Stimulated activated CD8-positive, alpha-beta memory T cell treated with anti-CD3 and anti-CD28 coated beads, Interleukin-15, amount 100 ng/mL, for 1 hour (primary cell): Measurements from ENCODE around the gene MDGA2.
"Not testable (repeated sequence)": the region's sequence is repeated elsewhere in the genome, so short reads cannot be mapped to it uniquely, and the experiment has no call there.

ENCODE experiments used
- DNase-seq: peaks from one replicate; pipeline ENCODE4 v3.0.0-alpha.2; 2020; ENCODE audit warnings: low read depth

MDGA2 gene

GRCh38 chr14:47103771-47104170 is 571.6 kb downstream of the MDGA2 start:
- DNase-seq, result no peak

GRCh38 chr14:47102472-47102871 is 572.9 kb downstream of the MDGA2 start:
- no peak for DNase-seq

DNA sequence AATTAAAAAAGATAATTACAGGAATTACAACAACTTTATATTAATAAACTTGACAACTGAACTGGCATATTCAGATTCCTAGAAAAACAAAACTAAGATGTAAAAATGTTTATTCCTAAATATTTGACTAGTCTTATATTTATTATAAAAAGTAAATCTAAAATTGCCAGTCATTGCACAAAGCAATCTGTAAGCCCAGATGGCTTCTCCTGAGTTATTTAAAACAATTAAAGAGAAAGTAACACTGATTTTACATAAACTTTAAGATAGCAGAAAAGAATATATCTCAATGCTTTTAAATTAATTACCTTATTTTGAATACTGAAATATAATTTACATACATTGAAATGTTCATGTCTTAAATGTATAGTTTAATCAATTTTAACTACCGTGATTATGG is 589.7 kb downstream of the MDGA2 start:
- no peak for DNase-seq

- no peak for DNase-seq
Observed at GRCh38 chr14:47065326-47065725, 610.1 kb downstream of the MDGA2 start.

GRCh38 chr14:47060050-47060449 is 615.4 kb downstream of the MDGA2 start:
- DNase-seq, result no peak

DNA sequence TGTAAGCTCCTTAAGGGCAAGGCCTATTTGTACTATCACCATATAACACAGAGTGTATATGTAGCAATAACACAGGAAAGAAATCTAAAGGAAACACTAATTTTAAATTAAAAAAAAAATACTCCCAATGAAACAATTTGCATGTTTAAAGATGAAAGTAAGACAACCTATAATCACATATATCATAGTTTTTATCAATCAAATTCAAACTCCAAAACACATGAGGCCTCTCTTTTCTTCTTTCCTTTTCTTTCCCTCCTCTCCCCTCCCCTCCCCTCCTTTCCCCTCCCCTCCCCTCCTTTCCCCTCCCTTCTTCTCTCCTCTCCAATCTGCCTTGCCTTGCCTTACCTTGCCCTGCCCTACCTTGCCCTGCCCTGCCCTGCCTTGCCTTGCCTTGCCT is 618.0 kb downstream of the MDGA2 start:
- DNase-seq, result no peak

DNA sequence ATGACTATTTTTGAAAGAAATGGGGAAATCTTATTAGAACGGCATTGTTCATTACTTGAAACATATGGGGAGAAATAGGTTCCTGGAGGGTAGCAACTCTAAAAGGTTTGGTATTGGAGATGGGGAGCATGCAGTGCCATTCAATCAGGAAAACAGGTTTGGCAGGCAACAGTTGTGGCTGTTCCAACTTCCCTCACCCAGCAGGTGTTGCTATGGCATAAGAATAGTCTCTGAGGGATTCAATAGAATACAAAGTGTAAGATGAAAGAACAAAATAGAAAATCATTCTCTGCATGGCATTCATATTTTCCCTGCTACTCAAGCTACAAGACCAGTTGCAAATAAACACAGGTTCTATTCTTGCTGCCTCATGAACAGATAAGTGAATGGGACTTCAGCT is 630.6 kb downstream of the MDGA2 start:
- DNase-seq, result no peak

- DNase-seq, result no peak
Observed at GRCh38 chr14:47040550-47040949, 634.9 kb downstream of the MDGA2 start.

GRCh38 chr14:47039336-47039735 is 636.1 kb downstream of the MDGA2 start:
- DNase-seq, result no peak

GRCh38 chr14:47022721-47023120 is 652.7 kb downstream of the MDGA2 start:
- no peak for DNase-seq

DNA sequence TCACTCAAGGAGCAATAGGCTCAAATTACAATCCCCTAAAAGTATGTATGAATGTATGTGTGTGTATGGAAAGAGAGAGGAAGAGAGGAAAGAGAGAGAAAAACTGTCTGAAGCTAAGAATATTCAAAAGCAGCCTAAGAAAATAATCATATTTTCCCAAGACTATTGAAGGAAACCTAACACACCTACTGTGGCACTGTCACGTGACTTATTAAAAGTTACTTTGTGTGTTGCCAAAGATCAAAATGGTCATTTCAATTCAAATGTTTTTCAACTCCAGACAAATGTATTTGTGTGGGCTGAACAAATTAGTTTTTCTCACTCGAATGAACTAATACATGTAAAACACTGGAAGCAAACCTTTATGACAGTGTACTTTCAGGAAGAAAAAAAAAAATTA is 654.9 kb downstream of the MDGA2 start:
- no peak for DNase-seq

DNA sequence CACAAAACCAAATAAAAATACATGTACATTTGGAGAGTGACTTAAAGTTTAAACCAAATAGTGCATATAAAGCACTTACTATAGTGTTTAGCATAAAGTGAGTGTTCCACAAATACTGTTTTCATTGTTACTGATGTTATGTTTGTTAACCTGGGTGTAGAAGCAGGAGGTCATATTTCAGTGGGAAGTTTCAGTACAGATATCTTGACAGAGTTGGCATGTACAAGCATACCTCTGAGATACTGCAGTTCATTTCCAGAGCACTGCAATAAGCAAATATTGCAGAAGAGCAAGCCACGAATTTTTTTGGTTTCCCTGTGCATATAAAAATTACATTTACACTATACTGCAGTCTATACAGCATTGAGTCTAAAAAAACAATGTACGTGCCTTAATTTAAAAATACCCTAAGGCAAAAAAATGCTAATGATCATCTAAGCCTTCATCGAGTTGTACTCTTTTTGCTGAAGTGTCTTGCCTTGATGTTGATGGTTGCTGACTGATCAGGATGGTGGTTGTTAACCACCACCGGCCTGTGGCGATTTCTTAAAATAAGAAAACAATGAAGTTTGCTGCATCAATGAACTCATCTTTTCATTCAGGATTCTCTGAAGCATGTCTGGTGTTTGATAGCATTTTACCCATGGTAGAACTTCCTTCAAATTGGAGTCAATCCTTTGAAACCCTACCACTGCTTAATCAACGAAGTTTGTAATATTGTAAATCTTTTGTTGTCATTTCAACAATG is 662.7 kb downstream of the MDGA2 start:
- DNase-seq, result no peak

- DNase-seq, result no peak
Observed at GRCh38 chr14:47009615-47010014, 665.8 kb downstream of the MDGA2 start.

DNA sequence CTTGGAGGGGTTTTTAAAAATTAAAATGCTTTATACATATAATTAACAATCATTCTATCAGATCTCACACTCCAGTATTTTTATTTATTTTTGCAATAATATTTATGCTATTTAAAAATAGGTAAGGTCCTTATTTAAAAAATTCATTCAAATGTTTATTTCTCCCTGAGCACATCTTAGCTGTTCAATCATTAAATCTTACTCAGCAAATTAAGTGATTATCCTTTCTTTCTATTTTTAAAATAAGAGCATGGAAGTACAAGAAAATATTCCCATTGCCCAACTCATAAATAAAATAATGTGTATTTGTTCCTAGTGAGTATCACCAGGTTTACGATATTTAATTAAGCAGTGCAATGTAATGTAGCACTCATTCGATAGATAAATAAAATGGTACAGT is 666.7 kb downstream of the MDGA2 start:
- DNase-seq, result no peak

DNA sequence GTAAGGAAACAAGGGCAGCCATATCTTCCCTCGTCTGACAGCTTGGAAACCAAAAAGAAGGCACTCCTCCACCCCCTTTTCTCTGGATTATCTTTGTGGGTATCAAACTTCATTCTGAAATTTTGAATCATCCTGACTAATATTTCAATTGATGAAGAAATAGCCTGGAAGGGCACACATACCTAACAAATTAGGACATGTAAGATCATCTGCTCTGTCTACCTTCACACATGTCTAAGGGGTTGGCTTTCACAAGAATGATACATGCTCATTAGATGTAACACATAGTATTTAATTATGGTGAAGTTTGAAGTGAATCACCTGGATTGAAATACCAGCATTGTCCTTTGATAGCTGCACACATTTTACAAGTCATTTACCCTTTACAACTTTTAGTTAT is 675.7 kb downstream of the MDGA2 start:
- no peak for DNase-seq

- no peak for DNase-seq
Observed at GRCh38 chr14:46989566-46989965, 685.8 kb downstream of the MDGA2 start.

GRCh38 chr14:46988312-46988711 is 687.1 kb downstream of the MDGA2 start:
- DNase-seq, result no peak

- DNase-seq, result no peak
Observed at GRCh38 chr14:46985529-46986380, 689.6 kb downstream of the MDGA2 start.

DNA sequence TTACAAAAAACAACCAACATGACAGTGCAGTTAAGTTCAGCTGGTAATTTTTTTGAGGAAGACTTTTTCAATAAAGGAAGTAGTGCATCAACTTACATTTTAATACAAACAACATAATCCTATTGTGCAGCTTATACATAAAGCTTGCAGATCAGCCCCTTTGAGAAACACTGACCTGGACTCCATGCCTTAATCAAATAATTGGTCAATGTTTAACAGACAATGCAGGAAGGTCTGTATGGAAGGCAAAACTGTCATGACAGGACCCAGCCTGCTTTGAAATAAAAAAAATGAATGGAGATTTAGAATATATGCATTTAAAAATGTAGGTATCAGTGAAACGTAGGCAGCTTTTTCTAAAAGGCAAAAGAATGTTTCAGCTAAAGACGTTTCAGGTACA is 702.1 kb downstream of the MDGA2 start:
- no peak for DNase-seq

DNA sequence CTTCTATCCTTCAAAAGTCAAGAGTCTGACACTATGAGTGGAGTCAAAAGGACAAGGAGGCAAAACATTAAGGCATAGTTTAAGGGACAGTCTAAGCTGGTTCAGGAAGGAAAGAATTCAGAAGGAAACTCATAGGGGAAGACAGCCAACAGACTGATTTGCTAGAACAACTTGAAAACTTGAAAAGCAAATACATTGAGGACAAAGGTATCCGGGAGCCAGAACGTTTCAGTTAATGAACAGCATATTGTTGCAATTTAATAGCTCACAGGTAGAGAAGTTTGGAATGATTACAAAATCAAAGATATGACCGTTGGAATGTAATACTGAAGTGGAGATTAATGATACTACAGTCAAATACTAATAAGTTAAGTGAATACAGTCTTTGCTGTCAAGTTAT is 711.0 kb downstream of the MDGA2 start:
- DNase-seq, result no peak

GRCh38 chr14:46951103-46951502 is 724.3 kb downstream of the MDGA2 start:
- DNase-seq, result no peak

DNA sequence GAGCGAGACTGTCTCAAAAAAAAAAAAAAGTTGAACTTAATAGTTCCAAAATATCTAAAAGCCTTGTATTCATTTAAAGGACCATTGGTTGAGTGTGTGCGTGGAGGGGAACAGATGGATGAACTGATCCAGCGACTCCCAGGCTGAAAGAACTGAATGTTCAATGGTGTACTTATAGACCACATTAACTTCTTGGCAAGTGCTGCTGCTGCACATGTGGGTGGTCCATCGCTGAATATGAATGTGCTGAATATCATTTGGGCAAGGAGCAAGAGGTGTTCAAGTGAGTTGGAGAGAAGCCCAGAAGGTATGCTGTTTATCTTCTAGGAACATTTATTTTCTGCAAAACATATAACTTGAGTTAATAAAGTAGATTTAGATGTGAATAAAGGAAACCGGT is 734.8 kb downstream of the MDGA2 start:
- DNase-seq, result no peak

DNA sequence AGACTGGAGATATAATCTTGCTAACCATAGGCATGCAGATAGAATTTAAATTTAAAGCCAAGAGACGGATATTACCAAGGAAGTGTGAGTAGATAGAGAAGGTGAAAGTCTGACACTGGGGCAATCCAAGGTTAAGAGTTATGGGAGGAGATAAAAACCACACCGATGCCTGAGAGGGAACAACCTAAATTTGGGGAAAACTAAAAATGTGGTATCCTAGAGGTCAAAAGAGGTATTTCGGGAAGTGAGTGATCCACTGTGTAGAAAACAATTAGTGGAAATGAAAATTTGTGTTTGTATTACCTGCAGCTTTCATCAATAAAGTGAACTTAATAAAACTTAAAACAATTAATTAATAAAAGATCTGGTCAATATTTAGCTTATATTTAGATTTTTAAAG is 754.9 kb downstream of the MDGA2 start:
- DNase-seq, result no peak

DNA sequence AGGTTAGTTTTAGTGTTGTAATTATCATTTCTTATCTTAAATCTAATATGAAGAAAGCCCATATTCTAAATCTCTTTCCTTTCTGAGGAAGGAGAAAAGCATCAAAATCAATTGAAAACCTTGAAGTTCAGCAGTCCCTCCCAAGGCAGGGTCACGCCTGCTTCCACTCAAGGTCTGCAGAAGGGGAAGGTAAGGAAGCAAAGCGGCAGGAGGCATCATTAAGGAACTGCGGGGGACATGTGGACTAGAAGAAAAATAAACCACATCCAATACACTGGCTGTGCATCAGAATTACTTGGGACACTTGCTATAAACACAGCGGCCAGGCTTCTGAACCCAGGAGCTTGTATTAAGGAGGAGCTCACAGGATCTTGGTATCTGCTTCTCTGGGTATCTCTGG is 759.9 kb downstream of the MDGA2 start:
- DNase-seq, result not testable (repeated sequence)
